ENCODE measurements around the gene USP9Y.

The USP9Y gene

DNA sequence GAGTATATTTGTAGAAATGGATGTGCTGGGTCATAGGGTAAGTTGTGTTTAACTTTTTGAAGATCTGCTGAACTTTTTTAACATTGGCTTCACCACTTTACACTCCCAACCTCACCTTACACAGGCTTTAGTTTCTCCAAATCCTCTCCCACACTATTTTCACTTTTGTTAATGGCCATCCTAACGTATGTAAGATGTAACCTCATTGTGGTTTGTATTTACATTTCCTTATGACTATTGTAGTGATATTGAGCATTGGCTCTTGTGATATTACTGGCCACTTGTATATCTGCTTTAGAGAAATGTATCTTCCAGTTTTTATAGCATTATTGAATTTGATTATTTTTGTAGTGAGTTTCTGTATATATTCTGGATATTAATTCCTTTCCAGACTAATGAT is 93.0 kb downstream of the USP9Y start:
- Histone ChIP-seq H3K4me3 (ENCODE audit: low read depth in 1 of 2, low read length in 1 of 2) (no peak overlapping the region), H3K36me3 (no peaks in the 10 kb centered on the region), H3K4me1 (ENCODE audit: control insufficient read depth in 1 of 2, insufficient read depth in 1 of 2, low read depth in 1 of 2, low read length in 1 of 2) (no peaks in the 10 kb centered on the region), H3K9me3 (no peaks in the 10 kb centered on the region), H3K27ac (no peak overlapping the region), H3K27me3 (no peaks in the 10 kb centered on the region)
- TF ChIP-seq, protein P1, sequence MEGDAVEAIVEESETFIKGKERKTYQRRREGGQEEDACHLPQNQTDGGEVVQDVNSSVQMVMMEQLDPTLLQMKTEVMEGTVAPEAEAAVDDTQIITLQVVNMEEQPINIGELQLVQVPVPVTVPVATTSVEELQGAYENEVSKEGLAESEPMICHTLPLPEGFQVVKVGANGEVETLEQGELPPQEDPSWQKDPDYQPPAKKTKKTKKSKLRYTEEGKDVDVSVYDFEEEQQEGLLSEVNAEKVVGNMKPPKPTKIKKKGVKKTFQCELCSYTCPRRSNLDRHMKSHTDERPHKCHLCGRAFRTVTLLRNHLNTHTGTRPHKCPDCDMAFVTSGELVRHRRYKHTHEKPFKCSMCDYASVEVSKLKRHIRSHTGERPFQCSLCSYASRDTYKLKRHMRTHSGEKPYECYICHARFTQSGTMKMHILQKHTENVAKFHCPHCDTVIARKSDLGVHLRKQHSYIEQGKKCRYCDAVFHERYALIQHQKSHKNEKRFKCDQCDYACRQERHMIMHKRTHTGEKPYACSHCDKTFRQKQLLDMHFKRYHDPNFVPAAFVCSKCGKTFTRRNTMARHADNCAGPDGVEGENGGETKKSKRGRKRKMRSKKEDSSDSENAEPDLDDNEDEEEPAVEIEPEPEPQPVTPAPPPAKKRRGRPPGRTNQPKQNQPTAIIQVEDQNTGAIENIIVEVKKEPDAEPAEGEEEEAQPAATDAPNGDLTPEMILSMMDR (IDR thresholded peaks at IDR 0.05) = no peak

DNA sequence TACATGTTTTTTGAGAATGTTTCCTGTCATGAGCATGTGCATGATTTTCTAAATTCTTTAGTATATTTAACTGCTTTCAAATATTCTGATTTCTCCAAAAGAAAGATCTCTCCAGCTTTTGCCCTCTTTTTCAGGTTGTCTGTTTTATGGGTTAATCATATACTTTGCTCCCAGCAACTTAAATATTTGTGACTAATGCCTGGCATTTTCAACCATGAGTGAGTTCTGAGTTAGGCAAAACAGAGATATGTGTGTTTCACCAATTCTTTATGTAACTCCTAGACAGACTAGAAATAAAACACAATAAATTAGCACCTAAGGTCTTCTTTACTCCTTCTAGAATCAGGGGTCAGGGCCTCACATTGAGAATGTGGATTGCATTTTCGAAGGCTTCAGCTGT is 107.0 kb downstream of the USP9Y start:
- TF ChIP-seq, protein P1 (IDR thresholded peaks at IDR 0.05) = no peak
- H3K36me3 ChIP-seq = no peaks in the 10 kb centered on the region
- H3K4me1 ChIP-seq (ENCODE audit: control insufficient read depth in 1 of 2, insufficient read depth in 1 of 2, low read depth in 1 of 2, low read length in 1 of 2) = no peaks in the 10 kb centered on the region
- H3K27me3 ChIP-seq = no peaks in the 10 kb centered on the region
- no peaks in the 10 kb centered on the region for H3K9me3 ChIP-seq
- H3K27ac ChIP-seq = no peak overlapping the region
- H3K4me3 ChIP-seq (ENCODE audit: low read depth in 1 of 2, low read length in 1 of 2) = no peak overlapping the region

DNA sequence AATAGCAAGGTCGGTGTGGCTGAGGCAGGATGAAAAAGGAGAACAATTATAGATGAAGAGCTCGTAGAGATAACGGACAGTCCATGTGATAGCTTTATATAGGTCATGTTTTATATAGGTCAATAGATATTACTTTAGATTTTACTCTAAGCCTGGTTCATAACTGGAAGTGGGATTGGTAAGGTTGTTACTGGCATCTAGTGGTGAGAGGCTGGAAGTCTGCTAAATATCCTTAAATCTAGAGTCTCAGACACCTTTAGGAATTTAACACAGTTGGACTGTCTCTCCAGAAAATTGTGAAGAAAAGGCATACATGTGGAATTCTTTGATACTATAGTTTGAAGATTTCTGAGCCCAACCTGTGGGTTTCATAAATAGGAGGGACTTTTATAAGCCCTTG is 108.0 kb downstream of the USP9Y start:
- TF ChIP-seq, protein P1 (IDR thresholded peaks at IDR 0.05) = no peak
- Histone ChIP-seq H3K4me1 (ENCODE audit: control insufficient read depth in 1 of 2, insufficient read depth in 1 of 2, low read depth in 1 of 2, low read length in 1 of 2) (no peaks in the 10 kb centered on the region), H3K9me3 (no peaks in the 10 kb centered on the region), H3K36me3 (no peaks in the 10 kb centered on the region), H3K27ac (no peak overlapping the region), H3K27me3 (no peaks in the 10 kb centered on the region), H3K4me3 (ENCODE audit: low read depth in 1 of 2, low read length in 1 of 2) (no peak overlapping the region)

DNA sequence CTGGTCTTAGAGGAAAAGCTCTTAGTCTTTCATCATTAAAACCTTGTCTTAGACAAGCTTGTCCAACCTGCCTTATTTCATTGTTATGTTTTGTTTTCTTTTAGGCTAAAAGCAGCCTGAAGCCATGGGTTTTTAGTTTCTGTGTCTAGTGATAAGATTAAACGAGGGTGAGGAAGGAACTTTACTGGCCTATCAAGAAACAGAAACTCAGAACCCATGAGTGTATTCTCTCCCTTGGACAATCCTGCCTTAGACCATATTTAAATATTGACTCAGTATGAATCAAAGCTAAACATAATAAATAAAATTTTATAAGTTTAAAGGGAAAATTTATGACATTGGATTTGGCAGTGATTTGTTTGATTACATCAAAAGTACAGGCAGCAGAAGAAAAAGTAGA is 122.4 kb downstream of the USP9Y start:
- no peak overlapping the region for H3K27ac ChIP-seq
- H3K4me1 ChIP-seq (ENCODE audit: control insufficient read depth in 1 of 2, insufficient read depth in 1 of 2, low read depth in 1 of 2, low read length in 1 of 2) = no peaks in the 10 kb centered on the region
- TF ChIP-seq, protein P1 (IDR thresholded peaks at IDR 0.05) = no peak
- H3K4me3 ChIP-seq (ENCODE audit: low read depth in 1 of 2, low read length in 1 of 2) = no peak overlapping the region
- H3K36me3 ChIP-seq = no peaks in the 10 kb centered on the region
- H3K9me3 ChIP-seq = no peaks in the 10 kb centered on the region
- no peaks in the 10 kb centered on the region for H3K27me3 ChIP-seq

DNA sequence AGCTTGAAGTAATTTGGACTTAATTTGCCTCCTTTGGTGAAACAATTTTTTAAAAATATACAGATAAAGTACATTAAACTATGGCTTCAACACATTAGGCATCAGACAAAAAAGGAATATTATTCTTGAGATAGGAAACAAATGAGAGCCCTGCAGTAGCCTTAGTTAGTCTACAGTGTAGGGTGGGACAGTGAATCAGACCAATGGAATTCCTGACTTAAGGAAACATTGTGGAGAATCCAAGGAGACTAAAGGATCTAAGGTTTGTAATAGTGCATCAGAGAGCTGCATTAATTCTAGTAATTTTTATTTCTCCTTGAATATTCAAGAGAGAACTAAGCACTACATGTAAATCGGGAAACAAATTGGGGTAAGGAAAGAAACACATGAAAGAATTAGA is 125.8 kb downstream of the USP9Y start:
- Histone ChIP-seq H3K27me3 (no peaks in the 10 kb centered on the region), H3K9me3 (no peaks in the 10 kb centered on the region), H3K4me3 (ENCODE audit: low read depth in 1 of 2, low read length in 1 of 2) (no peak overlapping the region), H3K4me1 (ENCODE audit: control insufficient read depth in 1 of 2, insufficient read depth in 1 of 2, low read depth in 1 of 2, low read length in 1 of 2) (no peaks in the 10 kb centered on the region), H3K36me3 (no peaks in the 10 kb centered on the region), H3K27ac (no peak overlapping the region)
- TF ChIP-seq, protein P1 (IDR thresholded peaks at IDR 0.05) = no peak

DNA sequence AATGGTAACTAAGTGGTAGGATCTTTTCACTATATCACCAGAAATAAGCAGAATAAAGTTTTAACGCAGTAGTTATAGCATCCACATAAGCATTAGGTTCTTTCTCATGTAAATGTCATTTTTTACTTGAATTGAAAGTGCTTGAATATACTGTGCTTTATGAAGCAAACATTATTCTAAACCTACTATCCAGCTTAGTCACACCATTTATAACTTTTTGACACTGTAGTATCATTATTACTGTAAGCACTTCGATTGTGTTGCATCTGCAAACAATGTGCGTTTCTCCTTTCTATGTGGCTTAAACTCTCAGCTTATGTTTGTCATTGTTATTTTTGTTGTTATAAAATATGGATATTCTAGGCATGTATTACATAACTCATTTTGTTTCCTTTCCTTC is 132.3 kb downstream of the USP9Y start:
- Histone ChIP-seq H3K27me3 (no peaks in the 10 kb centered on the region), H3K4me1 (ENCODE audit: control insufficient read depth in 1 of 2, insufficient read depth in 1 of 2, low read depth in 1 of 2, low read length in 1 of 2) (no peaks in the 10 kb centered on the region), H3K36me3 (no peaks in the 10 kb centered on the region), H3K4me3 (ENCODE audit: low read depth in 1 of 2, low read length in 1 of 2) (no peak overlapping the region), H3K27ac (no peak overlapping the region), H3K9me3 (no peaks in the 10 kb centered on the region)
- TF ChIP-seq, protein P1 (IDR thresholded peaks at IDR 0.05) = no peak

All from neutrophil (primary cell).